IMR-90 (cell line): ENCODE data around the gene PRSS22. TPM values are rescaled to one million over a fixed set of nuclear protein-coding genes. Genes with fewer than 3 reads are reported as not detected.
A peak's percentile ranks its signal among the peaks of the same experiment; 100 is the strongest.

Experiments
- ATAC-seq: fragments of 200-7000 bp; cut with Tn5 transposase; 2 replicates; pipeline ENCODE4 v1.9.1; 2020; ENCODE audit warnings: low read depth, mild to moderate bottlenecking, moderate library complexity
- BruUV-seq: library from RNA; stranded (reverse); fragments of 400-500 nt; replicated peaks from 2 replicates; lab custom pipeline; 2021; lab: Mats Ljungman, UMichigan
- CTCF ChIA-PET: fragments of 300-600 bp; formaldehyde crosslinking; extraction: SDS; loops from one replicate; lab custom pipeline; 2021; ENCODE audit warnings: antibody characterized with exemption; lab: Yijun Ruan, JAX
- POLR2A ChIA-PET: fragments of 300-600 bp; sonication (Branson Sonifier 250); formaldehyde crosslinking; loops from one replicate; lab custom pipeline; 2022; ENCODE audit warnings: antibody characterized with exemption; ENCODE audit not compliant: unreplicated experiment; lab: Charles Lee
- DNase-seq: peaks from one replicate; pipeline ENCODE4 v3.0.0; 2013
- H2AFZ ChIP-seq: replicated peaks from 2 replicates; pipeline ENCODE3; 2013; ENCODE audit warnings: low read length, mild to moderate bottlenecking; ENCODE audit not compliant: poor library complexity
- H2AK5ac ChIP-seq: 2 replicates; pipeline ENCODE4 v1.6.1; 2013; ENCODE audit warnings: low read depth, low read length, inconsistent platforms
- H2AK9ac ChIP-seq: replicated peaks from 2 replicates; pipeline ENCODE3; 2013; ENCODE audit warnings: mild to moderate bottlenecking, low read depth, low read length, moderate library complexity; ENCODE audit not compliant: poor library complexity
- H2BK120ac ChIP-seq: 2 replicates; pipeline ENCODE4 v1.6.1; 2013; ENCODE audit warnings: low read depth, low read length, inconsistent platforms
- H2BK15ac ChIP-seq: 3 replicates; pipeline ENCODE4 v1.6.1; 2013; ENCODE audit warnings: low read depth, low read length, inconsistent platforms
- H2BK20ac ChIP-seq: 2 replicates; pipeline ENCODE4 v1.6.1; 2013; ENCODE audit warnings: low read depth, mild to moderate bottlenecking, inconsistent platforms, low read length, moderate library complexity
- H2BK5ac ChIP-seq: 2 replicates; pipeline ENCODE4 v1.6.1; 2013; ENCODE audit warnings: mild to moderate bottlenecking, low read depth, low read length, inconsistent platforms; ENCODE audit not compliant: poor library complexity, severe bottlenecking
- H3K14ac ChIP-seq: replicated peaks from 2 replicates; pipeline ENCODE4 v1.6.1; 2013; ENCODE audit warnings: low read depth, low read length, inconsistent platforms
- H3K18ac ChIP-seq: 2 replicates; pipeline ENCODE4 v1.6.1; 2013; ENCODE audit warnings: low read depth, low read length, control low read depth
- H3K23ac ChIP-seq: 2 replicates; pipeline ENCODE4 v1.6.1; 2013; ENCODE audit warnings: low read depth, low read length, inconsistent platforms
- H3K27ac ChIP-seq: 2 replicates; pipeline ENCODE4 v1.5.1; 2013; ENCODE audit warnings: mild to moderate bottlenecking, control low read depth, low read length; ENCODE audit not compliant: insufficient read depth
- H3K27me3 ChIP-seq: 2 replicates; pipeline ENCODE4 v1.6.1; 2013; ENCODE audit warnings: low read length; ENCODE audit not compliant: control insufficient read depth, insufficient read depth
- H3K36me3 ChIP-seq: 2 replicates; pipeline ENCODE4 v1.6.1; 2013; ENCODE audit warnings: low read length, mixed read lengths; ENCODE audit not compliant: control insufficient read depth, insufficient read depth
- H3K4ac ChIP-seq: 2 replicates; pipeline ENCODE4 v1.6.1; 2013; ENCODE audit warnings: low read depth, low read length, inconsistent platforms
- H3K4me1 ChIP-seq: 2 replicates; pipeline ENCODE4 v1.6.1; 2013; ENCODE audit warnings: low read length, mixed read lengths; ENCODE audit not compliant: control insufficient read depth, insufficient read depth
- H3K4me2 ChIP-seq: 2 replicates; pipeline ENCODE4 v1.6.1; 2013; ENCODE audit warnings: low read depth, mild to moderate bottlenecking, control low read depth, low read length, moderate library complexity
- H3K4me3 ChIP-seq: 2 replicates; pipeline ENCODE4 v1.5.1; 2013; ENCODE audit warnings: low read depth, mild to moderate bottlenecking, control low read depth, low read length, moderate library complexity; ENCODE audit not compliant: insufficient read depth
- H3K56ac ChIP-seq: 2 replicates; pipeline ENCODE4 v1.6.1; 2013; ENCODE audit warnings: low read length, inconsistent platforms; ENCODE audit not compliant: insufficient read depth; ENCODE audit errors: extremely low read depth
- H3K79me1 ChIP-seq, 2 experiments: 2 replicates each; pipeline ENCODE4 v1.6.1; 2013; ENCODE audit warnings: low read length in 2 of 2, inconsistent platforms in 1 of 2, low read depth in 1 of 2
- H3K9ac ChIP-seq: 2 replicates; pipeline ENCODE4 v1.6.1; 2013; ENCODE audit warnings: low read depth, low read length, control low read depth
- H3K9me1 ChIP-seq: 2 replicates; pipeline ENCODE4 v1.6.1; 2013; ENCODE audit warnings: low read length, inconsistent platforms; ENCODE audit not compliant: insufficient read depth
- H3K9me3 ChIP-seq: 2 replicates; pipeline ENCODE4 v1.6.1; 2013; ENCODE audit warnings: low read length; ENCODE audit not compliant: control insufficient read depth, insufficient read depth
- H4K20me1 ChIP-seq: 2 replicates; pipeline ENCODE4 v1.6.1; 2013; ENCODE audit warnings: low read length, inconsistent platforms; ENCODE audit not compliant: insufficient read depth
- H4K5ac ChIP-seq: 2 replicates; pipeline ENCODE4 v1.6.1; 2013; ENCODE audit warnings: mild to moderate bottlenecking, low read depth, low read length, control low read depth
- H4K8ac ChIP-seq, 2 experiments: 2 replicates each; pipeline ENCODE4 v1.6.1; 2013; ENCODE audit warnings: low read depth in 2 of 2, low read length in 2 of 2, control low read depth in 1 of 2, inconsistent platforms in 1 of 2
- H4K91ac ChIP-seq: 2 replicates; pipeline ENCODE4 v1.6.1; 2013; ENCODE audit warnings: low read depth, low read length, inconsistent platforms; ENCODE audit not compliant: insufficient read depth
- RAD21 ChIP-seq: IDR thresholded peaks from 2 replicates; pipeline ENCODE4 v1.6.1; 2012; ENCODE audit warnings: low read length, improper control_type of control experiment
- SMC3 ChIP-seq: fragments of 150-350 bp; IDR thresholded peaks from 2 replicates; pipeline ENCODE4 v1.6.1; 2016; ENCODE audit warnings: low read depth, mild to moderate bottlenecking, antibody characterized with exemption, low read length, moderate library complexity
- WGBS, 2 experiments: methylation state at CpG; one replicate each; pipeline versions ENCODE4 v1.1.5 to v1.1.7; 2013; ENCODE audit warnings: missing lambda C conversion rate in 2 of 2; ENCODE audit not compliant: insufficient read length in 1 of 2; ENCODE audit errors: extremely low coverage in 2 of 2; 5-methylcytosine and 5-hydroxymethylcytosine counted together
- dilution Hi-C: fragments of 300-500 bp; cut with HindIII; formaldehyde crosslinking; loops from one replicate; pipeline ENCODE4 v1.14.3; 2018; ENCODE audit warnings: low sequenced_read_pairs; ENCODE audit not compliant: unreplicated experiment
- in situ Hi-C: fragments of 300-500 bp; cut with MboI; formaldehyde crosslinking; loops from 3 replicates; pipeline ENCODE4 v1.14.3; 2019; ENCODE audit warnings: low sequenced_read_pairs, inconsistent platforms, mixed read lengths
- intact Hi-C: fragments of 100-400 bp; cut with micrococcal nuclease; formaldehyde crosslinking; loops from 2 replicates; pipeline ENCODE4 v1.10.0; 2022
- polyA plus RNA-seq, 3 experiments: library from polyadenylated mRNA; depleted of rRNA; stranded (reverse); fragments of >200 nt; gene quantifications; 2 replicates each; pipeline ENCODE4 v1.2.3, GENCODE V29; 2012; ENCODE audit warnings: low replicate concordance in 1 of 3
- total RNA-seq: library from RNA; depleted of rRNA; stranded (reverse); fragments of >200 nt; gene quantifications from 2 replicates; pipeline ENCODE4 v1.2.3, GENCODE V29; 2012
- TF ChIP-seq, protein P1 (sequence below): fragments of 150-350 bp; IDR thresholded peaks from 2 replicates; pipeline ENCODE4 v1.6.1; 2016; ENCODE audit warnings: low read depth, mild to moderate bottlenecking, low read length, moderate library complexity, borderline replicate concordance
- TF ChIP-seq, protein P2 (sequence below): conservative IDR thresholded peaks from 2 replicates; pipeline ENCODE4 v1.5.1; 2012; ENCODE audit warnings: mild to moderate bottlenecking, low read depth, low read length, improper control_type of control experiment

PRSS22 gene
- total and polyA plus RNA-seq, 2 of the 4 experiments (the other 2 are of a cell fraction): not detected

DNA sequence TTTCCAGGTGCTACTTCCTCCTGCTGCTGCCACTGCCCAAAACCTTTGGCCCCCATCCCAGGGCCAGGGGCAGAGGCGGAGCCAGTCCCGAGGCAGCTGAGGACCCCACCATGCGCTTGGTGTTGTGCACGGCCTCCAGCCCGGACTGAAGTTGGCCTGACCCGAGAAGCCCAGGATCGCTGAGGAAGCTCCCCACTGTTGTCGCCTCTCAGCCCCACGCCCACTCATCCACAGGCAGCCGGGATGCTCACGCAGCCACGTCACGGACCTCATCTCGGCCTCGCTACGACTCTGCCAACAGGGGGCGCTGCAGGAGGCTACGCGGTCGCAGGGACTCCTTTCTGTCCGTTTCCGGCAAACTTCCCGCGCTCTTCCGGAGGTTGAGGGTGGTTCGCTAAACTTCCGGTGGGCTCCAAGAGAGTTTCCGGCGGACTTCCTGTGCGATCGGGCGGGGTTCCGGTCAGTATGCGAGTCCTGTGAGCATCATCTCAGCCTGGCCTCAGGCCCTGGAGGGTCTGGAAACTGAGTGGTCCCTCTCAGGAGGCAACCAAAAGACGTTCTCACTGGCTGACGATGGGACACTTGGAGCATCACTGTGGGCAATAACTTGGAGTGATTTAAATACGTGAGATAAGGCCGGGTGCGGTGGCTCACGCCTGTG is 15.5 kb downstream of the PRSS22 start:
- H3K18ac ChIP-seq: no peak overlapping the region
- no peak for ATAC-seq
- WGBS, 2 experiments: 46% methylated on average over 19 of the region's 40 CpGs; no CpG with 5 or more reads in 1 of the 2 experiments
- H3K56ac ChIP-seq: no peak overlapping the region
- no peak overlapping the region for H3K4me2 ChIP-seq
- no peak overlapping the region for H3K9ac ChIP-seq
- H3K9me1 ChIP-seq: peaks cover 6% of the 10 kb centered on the region
- H2BK15ac ChIP-seq: 0 out of 3 replicates have a peak overlapping the region, but pooled peaks have one; percentile 30
- no peaks in the 10 kb centered on the region; the same call in 1 of the 2 replicates for H3K27me3 ChIP-seq
- no peak overlapping the region; the same call in 1 of the 2 replicates for H2BK120ac ChIP-seq
- TF ChIP-seq SMC3 (peak; percentile 27; the same call in 1 of the 2 replicates), RAD21 (peak; percentile 19; the same call in 1 of the 2 replicates)
- TF ChIP-seq, protein P1, sequence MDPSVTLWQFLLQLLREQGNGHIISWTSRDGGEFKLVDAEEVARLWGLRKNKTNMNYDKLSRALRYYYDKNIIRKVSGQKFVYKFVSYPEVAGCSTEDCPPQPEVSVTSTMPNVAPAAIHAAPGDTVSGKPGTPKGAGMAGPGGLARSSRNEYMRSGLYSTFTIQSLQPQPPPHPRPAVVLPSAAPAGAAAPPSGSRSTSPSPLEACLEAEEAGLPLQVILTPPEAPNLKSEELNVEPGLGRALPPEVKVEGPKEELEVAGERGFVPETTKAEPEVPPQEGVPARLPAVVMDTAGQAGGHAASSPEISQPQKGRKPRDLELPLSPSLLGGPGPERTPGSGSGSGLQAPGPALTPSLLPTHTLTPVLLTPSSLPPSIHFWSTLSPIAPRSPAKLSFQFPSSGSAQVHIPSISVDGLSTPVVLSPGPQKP: no peak
- TF ChIP-seq, protein P2, sequence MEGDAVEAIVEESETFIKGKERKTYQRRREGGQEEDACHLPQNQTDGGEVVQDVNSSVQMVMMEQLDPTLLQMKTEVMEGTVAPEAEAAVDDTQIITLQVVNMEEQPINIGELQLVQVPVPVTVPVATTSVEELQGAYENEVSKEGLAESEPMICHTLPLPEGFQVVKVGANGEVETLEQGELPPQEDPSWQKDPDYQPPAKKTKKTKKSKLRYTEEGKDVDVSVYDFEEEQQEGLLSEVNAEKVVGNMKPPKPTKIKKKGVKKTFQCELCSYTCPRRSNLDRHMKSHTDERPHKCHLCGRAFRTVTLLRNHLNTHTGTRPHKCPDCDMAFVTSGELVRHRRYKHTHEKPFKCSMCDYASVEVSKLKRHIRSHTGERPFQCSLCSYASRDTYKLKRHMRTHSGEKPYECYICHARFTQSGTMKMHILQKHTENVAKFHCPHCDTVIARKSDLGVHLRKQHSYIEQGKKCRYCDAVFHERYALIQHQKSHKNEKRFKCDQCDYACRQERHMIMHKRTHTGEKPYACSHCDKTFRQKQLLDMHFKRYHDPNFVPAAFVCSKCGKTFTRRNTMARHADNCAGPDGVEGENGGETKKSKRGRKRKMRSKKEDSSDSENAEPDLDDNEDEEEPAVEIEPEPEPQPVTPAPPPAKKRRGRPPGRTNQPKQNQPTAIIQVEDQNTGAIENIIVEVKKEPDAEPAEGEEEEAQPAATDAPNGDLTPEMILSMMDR: peak; percentile 36
- CTCF ChIA-PET: no interaction called here
- intact Hi-C loops (no loop called here), in situ Hi-C loops (no loop called here), dilution Hi-C loops (no loop called here)
- DNase-seq: no peak
- no peaks in the 10 kb centered on the region for H3K79me1 ChIP-seq
- no peak overlapping the region for H3K27ac ChIP-seq
- H4K5ac ChIP-seq: peak overlapping the region; percentile 12; the same call in 1 of the 2 replicates
- H2AFZ ChIP-seq: peak overlapping the region; percentile 78
- no peaks in the 10 kb centered on the region for H3K9me3 ChIP-seq
- no TSS peak for BruUV-seq
- H3K4ac ChIP-seq: no peak overlapping the region
- POLR2A ChIA-PET: no interaction called here
- H2AK9ac ChIP-seq: peak overlapping the region; percentile 55
- H2BK5ac ChIP-seq: no peak overlapping the region
- H3K23ac ChIP-seq: no peak overlapping the region
- H3K36me3 ChIP-seq: no peaks in the 10 kb centered on the region
- no peak overlapping the region for H3K4me3 ChIP-seq
- H4K91ac ChIP-seq: no peak overlapping the region; the same call in 1 of the 2 replicates
- H4K8ac ChIP-seq: peak overlapping the region in 1 of 2 experiments; percentile 82; a peak in 2 of 4 replicates
- no peak overlapping the region; the same call in 1 of the 2 replicates for H3K14ac ChIP-seq
- H2AK5ac ChIP-seq: peak overlapping the region; percentile 76
- H4K20me1 ChIP-seq: peaks cover 4% of the 10 kb centered on the region; the same call in 1 of the 2 replicates
- peak overlapping the region; percentile 17; the same call in 1 of the 2 replicates for H2BK20ac ChIP-seq
- H3K4me1 ChIP-seq: peaks cover 7% of the 10 kb centered on the region
